ENCODE results near the gene LUC7L3.

DNA sequence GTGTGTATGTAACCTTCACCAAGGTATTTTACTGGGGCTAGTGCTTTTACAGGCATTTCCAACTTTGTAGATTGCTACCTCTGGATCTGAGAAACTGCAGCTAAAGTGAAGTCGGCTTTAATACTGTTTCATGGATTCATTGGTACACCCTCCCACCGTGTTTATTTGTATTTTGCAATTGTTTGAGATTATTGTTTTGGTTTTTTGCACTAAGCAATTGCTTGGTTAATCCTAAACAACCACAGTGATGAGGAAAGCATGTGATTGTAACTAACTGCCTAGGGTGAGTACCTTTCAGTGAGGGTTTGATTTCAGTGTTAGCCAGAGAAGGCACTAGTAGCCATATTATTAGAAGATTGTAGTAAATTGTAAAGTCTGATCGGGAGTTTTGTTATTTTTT is 3.3 kb downstream of the LUC7L3 start:
- TF ChIP-seq, protein P1, sequence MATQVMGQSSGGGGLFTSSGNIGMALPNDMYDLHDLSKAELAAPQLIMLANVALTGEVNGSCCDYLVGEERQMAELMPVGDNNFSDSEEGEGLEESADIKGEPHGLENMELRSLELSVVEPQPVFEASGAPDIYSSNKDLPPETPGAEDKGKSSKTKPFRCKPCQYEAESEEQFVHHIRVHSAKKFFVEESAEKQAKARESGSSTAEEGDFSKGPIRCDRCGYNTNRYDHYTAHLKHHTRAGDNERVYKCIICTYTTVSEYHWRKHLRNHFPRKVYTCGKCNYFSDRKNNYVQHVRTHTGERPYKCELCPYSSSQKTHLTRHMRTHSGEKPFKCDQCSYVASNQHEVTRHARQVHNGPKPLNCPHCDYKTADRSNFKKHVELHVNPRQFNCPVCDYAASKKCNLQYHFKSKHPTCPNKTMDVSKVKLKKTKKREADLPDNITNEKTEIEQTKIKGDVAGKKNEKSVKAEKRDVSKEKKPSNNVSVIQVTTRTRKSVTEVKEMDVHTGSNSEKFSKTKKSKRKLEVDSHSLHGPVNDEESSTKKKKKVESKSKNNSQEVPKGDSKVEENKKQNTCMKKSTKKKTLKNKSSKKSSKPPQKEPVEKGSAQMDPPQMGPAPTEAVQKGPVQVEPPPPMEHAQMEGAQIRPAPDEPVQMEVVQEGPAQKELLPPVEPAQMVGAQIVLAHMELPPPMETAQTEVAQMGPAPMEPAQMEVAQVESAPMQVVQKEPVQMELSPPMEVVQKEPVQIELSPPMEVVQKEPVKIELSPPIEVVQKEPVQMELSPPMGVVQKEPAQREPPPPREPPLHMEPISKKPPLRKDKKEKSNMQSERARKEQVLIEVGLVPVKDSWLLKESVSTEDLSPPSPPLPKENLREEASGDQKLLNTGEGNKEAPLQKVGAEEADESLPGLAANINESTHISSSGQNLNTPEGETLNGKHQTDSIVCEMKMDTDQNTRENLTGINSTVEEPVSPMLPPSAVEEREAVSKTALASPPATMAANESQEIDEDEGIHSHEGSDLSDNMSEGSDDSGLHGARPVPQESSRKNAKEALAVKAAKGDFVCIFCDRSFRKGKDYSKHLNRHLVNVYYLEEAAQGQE (IDR thresholded peaks at IDR 0.05; ENCODE audit: insufficient read depth in 1 of 2, low read depth in 2 of 2, low read length in 2 of 2), result no peak
- TF ChIP-seq SIN3A (IDR thresholded peaks at IDR 0.05; ENCODE audit: borderline replicate concordance, insufficient read depth, low read length), result no peak
- no peak for TF ChIP-seq POLR2AphosphoS5 (IDR thresholded peaks at IDR 0.05; ENCODE audit: low read depth, low read length)
- no peak for TF ChIP-seq TAF1 (IDR thresholded peaks at IDR 0.05; ENCODE audit: borderline replicate concordance, insufficient read depth, low read length)

All from PFSK-1 (cell line).